Activated T-helper 1 cell treated with anti-CD3 and anti-CD28 coated beads, Interleukin-12 subunit alpha, Interleukin-12 subunit beta, Interleukin-2, Interleukin-4 antibody, amounts not matched to agents 30 ng/mL and 10 ng/mL and 1 ng/mL, durations not matched to agents 14 hours and 24 hours and 36 hours (primary cell): ENCODE results near the gene OR2T11. TPM values are rescaled to one million over a fixed set of nuclear protein-coding genes. Genes with fewer than 3 reads are reported as not detected.
"Not testable (repeated sequence)": the region's sequence is repeated elsewhere in the genome, so short reads cannot be mapped to it uniquely, and the experiment has no call there.

Source experiments
- DNase-seq: peaks from one replicate; pipeline ENCODE4 v3.0.0; 2021; ENCODE audit warnings: low spot score
- H3K27ac Mint-ChIP-seq: one replicate; pipeline ENCODE4 v1.8.0; 2021; ENCODE audit warnings: mild to moderate bottlenecking, mixed read lengths
- H3K27me3 Mint-ChIP-seq: one replicate; pipeline ENCODE4 v1.8.0; 2022; ENCODE audit warnings: mild to moderate bottlenecking, moderate library complexity, mixed read lengths; ENCODE audit not compliant: insufficient read depth
- H3K36me3 Mint-ChIP-seq: one replicate; pipeline ENCODE4 v1.8.0; 2021; ENCODE audit warnings: low read depth, mixed read lengths
- H3K4me1 Mint-ChIP-seq: one replicate; pipeline ENCODE4 v1.8.0; 2021; ENCODE audit warnings: low read depth, mixed read lengths
- H3K4me3 Mint-ChIP-seq: one replicate; pipeline ENCODE4 v1.8.0; 2021; ENCODE audit warnings: mild to moderate bottlenecking, moderate library complexity, mixed read lengths
- H3K9me3 Mint-ChIP-seq: one replicate; pipeline ENCODE4 v1.8.0; 2021; ENCODE audit warnings: mixed read lengths
- intact Hi-C: fragments of 100-400 bp; cut with micrococcal nuclease; formaldehyde crosslinking; loops from one replicate; pipeline ENCODE4 v1.15.1; 2024
- total RNA-seq: library from RNA; stranded (reverse); gene quantifications from 2 replicates; pipeline ENCODE4 v1.2.3, GENCODE V29; 2022

The OR2T11 gene
- total RNA-seq, 1 donor from 2014 or later, result not detected

DNA sequence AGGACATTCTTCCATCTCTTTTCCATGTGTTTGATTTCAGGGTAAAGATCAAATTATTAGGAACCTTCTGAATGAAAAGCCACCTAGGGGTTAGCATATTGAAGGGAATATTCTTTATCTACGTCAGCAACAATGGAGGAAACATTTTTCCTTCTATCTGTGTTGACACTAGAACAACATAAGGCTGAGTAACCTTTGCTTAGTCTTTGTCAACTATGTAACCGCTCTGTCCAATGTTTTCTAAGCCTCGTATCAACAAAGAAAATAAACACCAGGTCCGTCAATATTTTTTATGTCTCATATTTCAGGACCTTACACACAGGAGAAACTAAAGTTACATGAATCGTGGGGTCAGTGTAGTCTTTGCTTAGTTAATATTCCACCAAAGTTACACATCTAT lies 1.7 kb upstream of the OR2T11 start:
- H3K4me3 Mint-ChIP-seq, DNase-seq, H3K36me3 Mint-ChIP-seq, H3K4me1 Mint-ChIP-seq, H3K9me3 Mint-ChIP-seq, intact Hi-C loops, H3K27ac Mint-ChIP-seq, H3K27me3 Mint-ChIP-seq: not testable (repeated sequence)

DNA sequence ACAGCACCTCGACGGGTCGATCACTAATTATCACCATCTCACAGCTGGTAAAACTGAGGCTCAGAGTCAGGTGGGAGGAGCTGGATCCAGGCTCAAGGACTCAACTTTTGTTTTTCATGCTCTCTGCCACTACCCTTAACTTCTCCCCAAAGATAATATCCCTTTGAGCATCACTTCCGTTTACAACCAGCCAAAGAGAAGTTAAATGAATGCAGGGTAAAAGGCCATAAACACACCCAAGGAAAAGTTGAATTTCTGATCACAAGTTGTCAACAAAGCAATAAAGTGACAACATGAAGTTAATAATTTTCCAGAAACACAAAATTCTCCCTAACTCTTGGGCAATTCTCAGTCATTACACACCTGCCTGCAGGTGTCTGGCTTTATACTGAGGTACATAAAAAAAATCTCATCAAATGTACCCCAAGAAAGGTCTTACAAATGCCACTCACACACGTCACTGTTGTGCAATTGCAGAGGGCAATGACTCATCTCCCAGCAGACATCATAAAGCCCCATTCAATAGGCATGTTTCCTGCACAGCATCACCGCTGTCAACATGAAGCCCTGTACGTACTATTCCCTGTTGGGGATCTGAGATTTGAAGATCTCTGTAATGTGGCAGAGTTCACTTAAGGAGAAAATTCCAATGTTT lies 3.4 kb downstream of the OR2T11 start:
- Mint-ChIP-seq H3K4me1 (no peaks in the 10 kb centered on the region), H3K27me3 (no peaks in the 10 kb centered on the region), H3K9me3 (no peaks in the 10 kb centered on the region), H3K36me3 (no peaks in the 10 kb centered on the region), H3K4me3 (no peak overlapping the region), H3K27ac (no peak overlapping the region)
- DNase-seq, result no peak
- intact Hi-C loops, result no loop called here

DNA sequence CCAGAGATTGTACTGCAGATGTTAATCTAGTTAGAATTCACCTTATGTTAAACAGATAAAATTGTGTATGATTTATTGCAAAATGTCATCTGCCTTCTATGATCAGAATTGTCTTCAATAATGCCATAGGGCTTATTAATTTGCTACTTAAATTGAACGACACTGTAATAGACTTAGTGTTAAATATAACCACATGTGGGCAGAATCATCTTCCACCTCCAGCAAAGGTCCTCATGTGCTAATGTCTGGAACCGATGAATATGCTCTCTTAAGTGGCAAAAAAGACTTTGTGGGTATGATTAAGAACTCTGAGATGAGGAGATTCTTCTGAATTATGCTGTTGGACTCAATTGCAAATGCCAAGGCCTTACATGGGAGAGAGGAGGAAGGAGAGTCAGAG lies 4.3 kb downstream of the OR2T11 start:
- Mint-ChIP-seq H3K4me1 (no peaks in the 10 kb centered on the region), H3K27ac (no peak overlapping the region), H3K9me3 (no peaks in the 10 kb centered on the region), H3K36me3 (no peaks in the 10 kb centered on the region), H3K4me3 (no peak overlapping the region), H3K27me3 (no peaks in the 10 kb centered on the region)
- intact Hi-C loops, result no loop called here
- no peak for DNase-seq

DNA sequence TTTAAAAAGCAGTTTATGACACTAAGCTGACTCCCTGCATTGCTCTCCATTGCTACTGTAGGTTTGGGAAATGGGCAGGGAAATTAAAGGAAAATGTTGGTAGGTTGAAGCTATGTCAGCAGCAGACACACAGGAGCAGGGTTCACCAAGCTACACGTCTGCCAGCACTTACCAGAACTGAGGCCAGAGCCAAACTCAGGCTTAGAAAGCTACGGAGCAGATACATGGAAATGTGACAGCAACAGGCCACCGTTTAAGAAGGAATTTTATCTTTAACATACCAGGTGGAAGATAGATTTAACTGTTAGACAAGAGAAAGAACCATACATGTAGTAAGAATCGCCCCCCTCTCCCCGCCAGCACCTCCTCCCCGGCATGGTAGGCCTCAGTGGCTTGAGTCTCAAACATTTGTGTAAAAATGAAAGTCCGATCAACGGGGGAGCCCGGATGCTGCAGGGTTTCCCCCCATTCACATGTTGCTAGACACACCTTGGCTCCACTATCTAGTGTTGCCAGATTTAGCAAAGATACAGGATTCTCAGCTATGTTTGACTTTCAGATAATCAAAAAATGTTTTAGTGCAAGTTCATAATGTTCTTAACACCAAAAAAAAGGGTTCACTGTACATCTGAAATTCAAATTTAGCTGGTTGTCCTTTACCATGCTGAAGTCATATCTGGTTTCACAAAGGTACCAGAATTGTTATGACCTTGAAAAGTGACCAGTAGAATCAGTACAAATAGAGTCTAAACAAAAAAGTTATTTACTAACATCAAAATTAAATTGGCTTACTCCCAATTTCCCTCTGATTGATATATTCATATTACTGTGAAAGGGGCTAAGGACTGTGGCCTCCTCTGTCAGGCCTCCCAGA lies 6.7 kb downstream of the OR2T11 start:
- Mint-ChIP-seq H3K27me3 (no peaks in the 10 kb centered on the region), H3K27ac (no peak overlapping the region), H3K4me3 (no peak overlapping the region), H3K4me1 (no peaks in the 10 kb centered on the region), H3K9me3 (no peaks in the 10 kb centered on the region), H3K36me3 (no peaks in the 10 kb centered on the region)
- DNase-seq, result no peak
- intact Hi-C loops, result no loop called here

DNA sequence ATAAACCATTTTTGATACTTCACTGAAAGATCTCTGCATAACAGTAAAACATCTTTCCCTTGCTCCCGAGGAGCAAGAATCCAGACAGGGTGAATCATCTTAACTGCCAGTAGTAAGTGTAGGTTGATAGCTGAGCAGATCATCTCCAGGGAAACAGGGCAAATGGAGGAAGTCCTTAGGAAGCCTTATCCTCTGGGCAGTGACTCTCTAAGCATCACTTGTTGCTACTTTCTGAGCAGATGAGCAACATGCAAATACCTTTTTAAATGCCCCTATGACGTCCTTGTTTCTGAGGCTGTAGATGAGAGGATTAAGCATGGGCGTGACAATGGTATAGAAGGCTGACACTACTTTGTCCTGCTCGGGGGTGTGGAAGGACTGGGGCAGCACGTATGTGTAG lies 8.9 kb downstream of the OR2T11 start:
- no peak overlapping the region for H3K4me3 Mint-ChIP-seq
- H3K4me1 Mint-ChIP-seq, result no peaks in the 10 kb centered on the region
- no peaks in the 10 kb centered on the region for H3K36me3 Mint-ChIP-seq
- H3K27ac Mint-ChIP-seq, result no peak overlapping the region
- DNase-seq, result no peak
- intact Hi-C loops, result no loop called here
- no peaks in the 10 kb centered on the region for H3K27me3 Mint-ChIP-seq
- H3K9me3 Mint-ChIP-seq, result no peaks in the 10 kb centered on the region

DNA sequence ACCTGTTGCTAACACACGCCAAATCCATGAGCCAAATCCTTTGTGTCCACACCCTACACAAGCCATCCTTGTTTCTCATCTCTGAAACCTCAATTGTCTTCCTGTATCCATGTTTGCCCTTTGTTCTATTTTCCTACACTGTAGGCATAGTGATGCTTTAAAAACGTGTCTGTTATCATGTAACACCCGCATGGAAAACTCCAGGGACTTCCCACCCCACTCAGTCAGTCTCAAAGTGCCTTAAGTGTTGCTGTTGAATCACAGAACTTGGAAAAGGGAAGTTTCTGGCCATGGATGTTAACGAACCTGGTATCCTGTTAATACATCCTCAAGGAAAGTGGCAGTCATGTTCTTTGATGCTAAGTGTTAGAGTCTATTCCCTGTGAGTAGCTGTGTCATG lies 9.7 kb downstream of the OR2T11 start:
- no peaks in the 10 kb centered on the region for H3K4me1 Mint-ChIP-seq
- H3K27me3 Mint-ChIP-seq, result no peaks in the 10 kb centered on the region
- intact Hi-C loops, result no loop called here

DNA sequence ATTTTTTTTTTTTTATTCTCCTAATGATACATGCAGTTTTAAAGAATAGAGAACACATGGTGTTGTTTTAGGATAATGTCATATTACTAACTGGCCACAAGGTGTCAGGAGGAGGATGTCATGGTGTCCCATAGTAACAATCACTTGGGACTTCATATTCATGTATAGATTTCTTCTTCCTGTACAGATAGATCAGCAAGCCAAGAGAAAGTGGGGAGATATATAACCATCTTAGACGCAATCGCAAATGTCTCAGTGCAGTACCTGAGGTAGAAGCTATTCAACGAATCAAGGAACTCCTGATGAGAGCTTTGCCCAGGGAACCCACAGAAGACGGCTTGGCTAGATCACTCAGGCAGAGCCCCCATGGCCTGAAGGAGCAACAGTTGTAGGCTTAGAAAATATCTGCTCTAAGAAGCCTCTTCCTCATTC lies 12.3 kb downstream of the OR2T11 start:
- no peak overlapping the region for H3K4me3 Mint-ChIP-seq
- intact Hi-C loops, result loop anchor here (1.0 kb wide), 2 partner anchors 65 to 185 kb away; no protein-coding TSS in a partner anchor
- no peak overlapping the region for H3K27ac Mint-ChIP-seq
- peaks cover 9% of the 10 kb centered on the region for H3K4me1 Mint-ChIP-seq
- DNase-seq, result no peak
- no peaks in the 10 kb centered on the region for H3K27me3 Mint-ChIP-seq
- no peaks in the 10 kb centered on the region for H3K9me3 Mint-ChIP-seq
- no peaks in the 10 kb centered on the region for H3K36me3 Mint-ChIP-seq

More for the DNA sequence above, 9.7 kb downstream of the OR2T11 start:
- no peaks in the 10 kb centered on the region for H3K36me3 Mint-ChIP-seq
- H3K27ac Mint-ChIP-seq, result no peak overlapping the region
- H3K4me3 Mint-ChIP-seq, result no peak overlapping the region
- no peak for DNase-seq
- no peaks in the 10 kb centered on the region for H3K9me3 Mint-ChIP-seq

DNA sequence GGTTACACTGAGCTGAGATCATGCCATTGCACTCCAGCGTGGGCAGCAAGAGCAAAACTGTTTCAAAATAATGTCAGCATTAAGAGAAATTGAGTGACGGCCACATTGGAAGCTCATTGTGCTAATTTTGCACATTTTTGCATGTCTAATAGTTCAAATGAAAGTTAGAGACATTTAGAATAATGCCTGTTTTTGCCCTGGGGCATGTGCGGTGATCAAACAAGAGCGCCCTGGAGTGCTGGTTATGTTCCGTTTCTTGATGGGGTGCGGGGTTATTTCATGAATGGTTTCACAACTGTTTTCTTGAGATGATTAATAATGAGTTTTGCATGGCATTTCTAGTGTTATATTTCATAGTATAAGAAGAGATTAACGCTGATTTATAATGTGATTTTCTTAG lies 13.1 kb downstream of the OR2T11 start:
- H3K27me3 Mint-ChIP-seq, result no peaks in the 10 kb centered on the region
- no peak overlapping the region for H3K27ac Mint-ChIP-seq
- no peak overlapping the region for H3K4me3 Mint-ChIP-seq
- no peaks in the 10 kb centered on the region for H3K36me3 Mint-ChIP-seq
- intact Hi-C loops, result loop anchor here (1.0 kb wide), 2 partner anchors 66 to 186 kb away; no protein-coding TSS in a partner anchor
- no peak for DNase-seq
- H3K9me3 Mint-ChIP-seq, result no peaks in the 10 kb centered on the region
- H3K4me1 Mint-ChIP-seq, result peaks cover 9% of the 10 kb centered on the region

DNA sequence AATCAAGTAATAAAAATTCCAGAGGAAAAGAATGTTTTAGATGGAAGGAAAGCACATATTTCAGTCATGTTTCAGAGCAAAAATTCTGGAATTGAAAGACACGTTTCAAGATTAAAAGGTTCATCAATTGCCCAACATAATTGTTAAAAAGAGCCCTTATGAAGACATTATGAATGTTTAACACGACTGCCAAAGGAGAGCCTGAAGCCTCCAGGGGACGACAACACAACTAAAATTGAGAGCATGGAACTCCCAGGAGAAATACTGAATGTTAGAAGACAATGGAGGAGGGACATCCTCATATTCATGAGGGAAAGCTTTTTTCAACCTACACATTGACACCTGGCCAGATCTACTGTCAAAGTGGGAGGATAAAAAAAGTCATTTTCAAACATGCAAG lies 16.0 kb downstream of the OR2T11 start:
- Mint-ChIP-seq H3K9me3 (no peaks in the 10 kb centered on the region), H3K27me3 (no peaks in the 10 kb centered on the region), H3K4me3 (no peak overlapping the region), H3K27ac (no peak overlapping the region), H3K4me1 (peaks cover 13% of the 10 kb centered on the region), H3K36me3 (no peaks in the 10 kb centered on the region)
- no peak for DNase-seq
- intact Hi-C loops, result loop anchor here (2.0 to 10.0 kb wide), 2 partner anchors 68 to 214 kb away; partner anchors contain the start of gene OR2T1

DNA sequence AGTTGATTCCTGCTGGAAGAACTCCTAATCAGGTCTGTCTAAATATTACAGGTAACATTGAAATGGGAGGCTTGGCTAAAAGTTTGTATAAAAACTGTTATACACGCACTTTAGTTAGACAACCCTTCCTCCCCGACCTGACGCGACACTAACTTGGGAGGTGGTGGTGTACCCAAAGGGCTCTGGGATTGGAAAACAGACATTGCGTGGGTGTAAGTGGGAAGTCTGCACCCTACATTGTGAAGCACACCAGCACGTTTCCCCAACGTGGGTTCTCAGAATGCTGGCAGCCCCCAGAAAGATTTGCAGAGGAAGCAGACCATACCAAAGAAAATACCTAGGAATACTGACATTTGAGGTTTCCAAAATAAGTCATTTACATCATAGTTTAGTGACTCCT lies 16.8 kb downstream of the OR2T11 start:
- no peaks in the 10 kb centered on the region for H3K36me3 Mint-ChIP-seq
- no peak for DNase-seq
- intact Hi-C loops, result loop anchor here (2.0 to 10.0 kb wide), 2 partner anchors 69 to 213 kb away; partner anchors contain the start of gene OR2T1
- no peaks in the 10 kb centered on the region for H3K27me3 Mint-ChIP-seq
- H3K27ac Mint-ChIP-seq, result no peak overlapping the region
- no peak overlapping the region for H3K4me3 Mint-ChIP-seq
- peaks cover 21% of the 10 kb centered on the region for H3K4me1 Mint-ChIP-seq
- no peaks in the 10 kb centered on the region for H3K9me3 Mint-ChIP-seq

DNA sequence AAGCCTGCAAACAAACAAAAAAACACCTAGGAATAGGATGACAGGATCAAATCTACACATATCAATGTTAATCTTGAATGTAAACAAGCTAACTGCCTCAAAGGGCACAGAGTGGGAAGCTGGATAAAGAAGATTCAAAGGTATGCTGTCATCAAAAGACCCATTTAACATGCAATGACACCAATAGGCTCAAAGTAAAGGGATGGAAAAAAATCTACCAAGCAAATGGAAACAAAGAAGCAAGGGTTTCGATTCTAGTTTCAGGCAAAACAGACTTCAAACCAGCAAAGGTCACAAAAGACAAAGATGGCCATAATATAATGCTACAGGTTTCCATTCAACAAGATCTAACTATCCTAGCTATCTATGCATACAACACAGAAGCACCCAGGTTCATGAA lies 21.1 kb downstream of the OR2T11 start:
- H3K27ac Mint-ChIP-seq, result peak overlapping the region; percentile 80
- intact Hi-C loops, result loop anchor here (10.0 kb wide), 1 partner anchor 209 kb away; the partner anchor contains the start of gene OR2T1
- DNase-seq, result no peak
- H3K9me3 Mint-ChIP-seq, result no peaks in the 10 kb centered on the region
- H3K27me3 Mint-ChIP-seq, result no peaks in the 10 kb centered on the region
- H3K4me1 Mint-ChIP-seq, result peaks cover 23% of the 10 kb centered on the region
- no peaks in the 10 kb centered on the region for H3K36me3 Mint-ChIP-seq
- H3K4me3 Mint-ChIP-seq, result no peak overlapping the region

DNA sequence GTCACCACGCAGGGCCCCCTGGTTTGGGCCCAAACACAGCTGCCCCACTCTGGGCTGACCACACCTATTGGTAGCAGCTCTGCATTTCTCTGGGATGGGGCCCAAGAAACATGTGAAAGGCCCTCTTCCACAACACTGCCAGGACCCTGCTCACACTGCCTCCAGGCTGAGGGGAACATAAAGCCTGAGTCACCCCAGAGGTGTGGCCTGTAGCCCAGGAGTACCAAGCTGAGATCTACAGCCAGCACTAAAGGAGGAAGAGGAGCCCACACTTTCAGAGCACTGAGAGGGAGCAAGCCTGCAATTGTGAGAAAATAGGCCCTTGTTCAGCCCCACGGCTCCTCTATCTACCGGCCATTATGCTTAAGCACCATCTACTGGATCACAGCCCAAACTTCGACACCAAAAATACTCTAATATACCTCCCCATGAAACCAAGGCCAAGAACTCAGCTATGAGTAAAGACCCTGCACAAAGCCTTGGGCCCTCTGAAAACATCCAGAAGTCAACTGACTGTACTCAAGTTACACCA lies 22.9 kb downstream of the OR2T11 start:
- Mint-ChIP-seq H3K4me3 (no peak overlapping the region), H3K27me3 (no peaks in the 10 kb centered on the region), H3K27ac (peak overlapping the region; percentile 44), H3K4me1 (peaks cover 19% of the 10 kb centered on the region), H3K36me3 (no peaks in the 10 kb centered on the region), H3K9me3 (no peaks in the 10 kb centered on the region)
- DNase-seq, result no peak
- intact Hi-C loops, result loop anchor here (10.0 kb wide), 1 partner anchor 207 kb away; the partner anchor contains the start of gene OR2T1

DNA sequence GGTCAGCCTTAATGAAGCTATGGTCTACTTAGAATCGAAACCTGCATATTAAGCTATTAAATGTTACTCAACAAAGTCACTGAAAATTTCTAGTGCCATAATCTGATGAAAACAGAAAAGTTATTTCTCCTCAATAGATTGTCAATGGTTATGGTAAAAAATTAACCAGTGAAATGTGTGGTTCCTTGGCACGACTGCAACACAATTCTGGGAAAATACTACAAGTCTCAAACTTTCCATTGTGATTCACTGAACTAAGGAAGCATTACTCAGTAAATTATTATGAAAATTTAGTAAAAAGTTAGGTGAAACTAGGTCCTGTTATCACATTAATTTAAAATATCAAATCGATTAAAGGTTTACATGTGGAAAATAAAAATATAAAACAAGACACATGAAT lies 24.6 kb downstream of the OR2T11 start:
- H3K4me1 Mint-ChIP-seq, result peaks cover 19% of the 10 kb centered on the region
- intact Hi-C loops, result loop anchor here (10.0 kb wide), 1 partner anchor 206 kb away; the partner anchor contains the start of gene OR2T1
- no peak for DNase-seq
- H3K4me3 Mint-ChIP-seq, result no peak overlapping the region
- no peaks in the 10 kb centered on the region for H3K36me3 Mint-ChIP-seq
- H3K27ac Mint-ChIP-seq, result no peak overlapping the region
- no peaks in the 10 kb centered on the region for H3K9me3 Mint-ChIP-seq
- H3K27me3 Mint-ChIP-seq, result no peaks in the 10 kb centered on the region
